ENCODE results near the gene CD300LG. TPM values are rescaled to one million over a fixed set of nuclear protein-coding genes. Genes with fewer than 3 reads are reported as not detected.
A peak's percentile ranks its signal among the peaks of the same experiment; 100 is the strongest.

The CD300LG gene
- polyA plus RNA-seq, 3 donors, result 0.93 to 1.4 (median 0.94) TPM

GRCh38 chr17:43901861-43902589 lies 55.0 kb downstream of the CD300LG start:
- no peak for DNase-seq (ENCODE audit: low read depth in 3 of 3, low spot score in 2 of 3)

DNA sequence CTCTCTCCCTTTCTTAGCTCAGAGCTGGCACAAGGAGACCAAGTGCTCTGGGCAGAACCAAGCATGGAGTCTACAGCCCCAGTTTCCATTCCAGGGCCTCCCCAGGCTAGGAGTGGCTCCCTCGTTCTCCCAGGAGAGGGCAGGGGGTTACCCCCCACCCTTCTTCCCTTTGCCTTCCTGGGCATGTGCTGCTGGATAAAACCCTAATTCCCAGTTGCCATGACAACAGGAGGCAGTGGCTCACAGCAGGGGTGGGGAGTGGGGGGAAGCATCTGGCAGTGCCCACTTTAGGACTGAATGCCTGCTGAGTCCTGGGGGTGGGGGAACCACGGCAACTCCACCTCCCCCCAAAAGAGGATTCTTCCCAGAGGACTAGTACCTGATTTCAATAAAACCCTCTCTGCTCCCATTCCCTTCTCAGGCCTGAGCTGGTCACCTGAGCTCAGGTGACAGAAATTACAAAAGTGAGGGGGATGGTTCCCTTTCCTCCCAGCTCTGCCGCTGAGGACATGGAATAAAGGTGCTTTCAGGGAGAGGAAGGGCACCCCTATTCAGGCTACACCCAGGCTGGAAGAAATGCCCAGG lies 58.5 kb downstream of the CD300LG start:
- DNase-seq (ENCODE audit: low read depth in 3 of 3, low spot score in 2 of 3), result no peak

- peak in 1 of 3 donors; percentile 70 for DNase-seq (ENCODE audit: low read depth in 3 of 3, low spot score in 2 of 3)
Observed at GRCh38 chr17:43905985-43906852, 59.2 kb downstream of the CD300LG start.

DNA sequence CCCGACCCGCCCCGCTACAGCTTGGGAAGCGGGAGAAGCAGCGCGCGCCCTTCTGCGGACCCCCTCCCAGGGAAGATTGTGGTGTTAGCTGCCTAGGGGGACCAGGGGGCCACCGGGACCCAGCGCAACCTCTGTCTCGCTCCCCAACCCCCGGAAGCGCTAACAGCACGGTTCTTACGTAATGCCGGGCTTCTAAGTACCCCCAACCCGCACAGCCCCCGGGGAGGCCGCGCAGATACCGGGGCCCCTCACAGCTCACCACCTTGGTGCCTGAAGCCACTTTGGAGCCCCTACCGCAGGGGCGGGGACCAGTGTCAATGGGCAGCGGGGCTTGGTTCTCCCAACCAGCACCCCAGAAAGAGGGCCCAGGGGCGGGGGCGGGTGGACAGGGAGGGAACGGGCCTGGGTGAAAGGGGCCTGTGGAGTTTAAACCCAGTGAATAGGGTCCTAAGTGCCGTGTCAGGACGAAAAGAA lies 60.0 kb downstream of the CD300LG start:
- no peak for DNase-seq (ENCODE audit: low read depth in 3 of 3, low spot score in 2 of 3)

GRCh38 chr17:43907425-43907981 lies 60.5 kb downstream of the CD300LG start, which contains the start of gene MPP2:
Gene MPP2 (minus strand): TSS chr17:43907536. CDS start chr17:43904460, 3,076 bp downstream.
- DNase-seq (ENCODE audit: low read depth in 3 of 3, low spot score in 2 of 3), result peak in 2 of 3 donors; percentile 79 to 83

DNA sequence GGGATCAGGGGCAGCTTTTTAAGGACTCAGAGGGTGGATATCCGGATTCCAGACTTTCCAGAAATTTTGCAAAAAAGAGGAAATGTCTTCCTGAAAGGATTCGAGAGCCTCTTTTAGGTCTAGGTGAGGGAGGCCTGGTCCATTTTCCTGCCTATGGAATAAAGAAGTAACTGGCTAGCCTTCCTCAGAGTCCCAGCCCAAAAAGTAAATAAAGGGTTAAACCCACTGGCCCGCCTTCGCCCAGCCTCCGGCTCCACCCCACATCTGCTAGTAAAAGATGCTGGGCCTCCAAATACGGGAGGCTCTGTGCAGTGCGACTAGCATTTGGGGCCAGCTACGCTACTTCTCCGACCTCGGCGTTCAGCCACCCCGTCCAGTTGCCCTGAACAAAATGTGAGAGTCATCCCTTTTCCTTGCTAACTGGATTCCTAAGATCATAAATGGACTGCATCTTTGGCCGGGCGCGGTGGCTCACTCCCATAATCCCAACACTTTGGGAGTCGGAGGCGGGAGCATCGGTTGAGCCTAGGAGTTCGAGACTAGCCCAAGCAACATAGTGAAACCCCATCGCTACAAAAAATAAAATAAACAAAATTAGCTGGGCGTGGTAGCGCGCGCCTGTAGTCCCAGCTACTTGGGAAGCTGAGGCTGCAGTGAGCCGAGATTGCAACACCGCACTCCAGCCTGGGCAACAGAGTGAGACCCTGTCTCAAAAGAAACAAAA lies 61.2 kb downstream of the CD300LG start:
- no peak for DNase-seq (ENCODE audit: low read depth in 3 of 3, low spot score in 2 of 3)

DNA sequence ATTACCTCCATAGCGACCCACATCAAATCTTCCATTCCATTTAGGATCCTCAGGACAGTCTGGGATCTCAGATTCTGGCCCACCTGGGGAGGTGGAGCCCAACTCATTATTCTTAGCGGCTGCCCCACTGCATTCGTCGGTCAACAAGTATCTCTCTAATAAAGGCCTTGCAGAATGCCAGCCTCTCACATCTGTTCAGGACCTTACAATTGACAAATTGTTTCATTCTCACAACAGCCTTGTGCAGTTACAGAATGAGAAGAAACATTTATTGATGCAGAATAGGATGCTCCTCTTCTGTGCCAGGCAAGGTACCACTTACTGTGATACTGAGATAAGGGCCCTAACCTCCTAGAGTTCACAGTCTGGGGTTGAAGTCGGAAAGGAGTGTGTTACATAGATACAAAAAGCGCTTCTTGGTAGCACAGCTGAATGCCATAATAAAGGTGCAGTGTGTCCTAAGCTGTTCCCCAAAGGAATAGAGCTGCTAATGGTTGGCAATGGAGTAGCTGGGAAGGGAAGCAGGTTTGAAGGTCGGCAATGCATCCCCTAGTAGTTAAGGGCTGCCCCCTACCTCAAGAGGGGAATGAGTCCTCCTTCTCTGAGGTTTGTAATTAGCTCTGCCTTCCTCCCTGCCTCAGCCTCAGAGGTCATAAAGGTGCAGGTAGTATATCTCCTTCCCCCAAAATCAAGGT lies 62.7 kb downstream of the CD300LG start:
- no peak for DNase-seq (ENCODE audit: low read depth in 3 of 3, low spot score in 2 of 3)

GRCh38 chr17:43911904-43912303 lies 64.9 kb downstream of the CD300LG start:
- DNase-seq (ENCODE audit: low read depth in 3 of 3, low spot score in 2 of 3), result no peak

- DNase-seq (ENCODE audit: low read depth in 3 of 3, low spot score in 2 of 3), result no peak
Observed at GRCh38 chr17:43912635-43913304, 65.8 kb downstream of the CD300LG start.

Other genes with a start within 250 kb of the CD300LG start
- gene MEOX1, start 185.3 kb upstream of the CD300LG start, polyA plus RNA-seq (ENCODE audit: insufficient read length in 3 of 3), result 10 to 100 TPM; 11.1 to 18.4 (median 11.2) TPM
- gene SOST, start 88.4 kb upstream of the CD300LG start, polyA plus RNA-seq (ENCODE audit: insufficient read length in 3 of 3), result 10 to 100 TPM; 51.9 to 58.0 (median 57.2) TPM
- 10 to 100 TPM; 58.9 to 65.0 (median 60.8) TPM for gene DUSP3, start 68.2 kb upstream of the CD300LG start, polyA plus RNA-seq (ENCODE audit: insufficient read length in 3 of 3)
- gene CFAP97D1, start 66.7 kb upstream of the CD300LG start, polyA plus RNA-seq (ENCODE audit: insufficient read length in 3 of 3), result under 1 TPM; 0.04 to 0.19 (median 0.07) TPM
- 1 to 10 TPM; 6.3 to 8.0 (median 6.7) TPM for gene MPP3, start 14.0 kb upstream of the CD300LG start, polyA plus RNA-seq (ENCODE audit: insufficient read length in 3 of 3)
- 1 to 10 TPM; 5.6 to 5.9 (median 5.8) TPM for gene MPP2, start 60.4 kb downstream of the CD300LG start, polyA plus RNA-seq (ENCODE audit: insufficient read length in 3 of 3)
- gene PPY, start 95.3 kb downstream of the CD300LG start, polyA plus RNA-seq (ENCODE audit: insufficient read length in 3 of 3), result under 1 TPM in 1 of 3 donors, not detected in 2; 0.60 TPM
- under 1 TPM in 2 of 3 donors, not detected in 1; 0.26 to 0.28 TPM for gene PYY, start 106.8 kb downstream of the CD300LG start, polyA plus RNA-seq (ENCODE audit: insufficient read length in 3 of 3)
- gene NAGS, start 157.4 kb downstream of the CD300LG start, polyA plus RNA-seq (ENCODE audit: insufficient read length in 3 of 3), result 1 to 10 TPM; 2.2 to 3.2 (median 3.0) TPM
- 10 to 100 TPM; 38.7 to 40.4 (median 40.0) TPM for gene TMEM101, start 167.8 kb downstream of the CD300LG start, polyA plus RNA-seq (ENCODE audit: insufficient read length in 3 of 3)
- gene LSM12, start 219.5 kb downstream of the CD300LG start, polyA plus RNA-seq (ENCODE audit: insufficient read length in 3 of 3), result 10 to 100 TPM; 40.5 to 44.3 (median 41.0) TPM
- 10 to 100 TPM; 69.5 to 78.6 (median 76.1) TPM for gene G6PC3, start 223.6 kb downstream of the CD300LG start, polyA plus RNA-seq (ENCODE audit: insufficient read length in 3 of 3)

All from right renal cortex interstitium (tissue), 3 donors.